ENCODE results near the gene CHIT1.
"Not testable (repeated sequence)": the region's sequence is repeated elsewhere in the genome, so short reads cannot be mapped to it uniquely, and the experiment has no call there.

- not testable (repeated sequence) for TF ChIP-seq TAF7 (optimal IDR thresholded peaks at IDR 0.05; ENCODE audit: borderline replicate concordance, low read depth, low read length); EP300 (IDR thresholded peaks at IDR 0.05; ENCODE audit: borderline replicate concordance in 1 of 2, low read depth in 2 of 2, low read length in 2 of 2); SIN3A (conservative IDR thresholded peaks at IDR 0.05 in 1 of 2, IDR thresholded peaks at IDR 0.05 in 1 of 2; ENCODE audit: low read depth in 1 of 2, low read length in 2 of 2); CTCF (IDR thresholded peaks at IDR 0.05; ENCODE audit: control extremely low read depth in 1 of 3, insufficient read depth in 1 of 3, low read depth in 1 of 3, low read length in 3 of 3); POLR2AphosphoS5 (IDR thresholded peaks at IDR 0.05; ENCODE audit: low read depth, low read length); POLR2A (IDR thresholded peaks at IDR 0.05; ENCODE audit: control extremely low read depth in 1 of 2, low read depth in 2 of 2, low read length in 2 of 2); RBBP5 (IDR thresholded peaks at IDR 0.05; ENCODE audit: borderline replicate concordance, low read depth, low read length); EZH2 (IDR thresholded peaks at IDR 0.05; ENCODE audit: low read depth, low read length, severe bottlenecking); FOSL1 (IDR thresholded peaks at IDR 0.05; ENCODE audit: insufficient read depth, low read depth, low read length); CBX5 (IDR thresholded peaks at IDR 0.05; ENCODE audit: low read depth, low read length); POU5F1 (IDR thresholded peaks at IDR 0.05; ENCODE audit: low read depth, low read length)
Observed at GRCh38 chr1:203254782-203255181, 25.3 kb upstream of the CHIT1 start.

All from H1 (cell line).